NCI-H446 (cell line): Measurements from ENCODE around the gene ZNF503.
A peak's percentile ranks its signal among the peaks of the same experiment; 100 is the strongest.

Source experiments
- DNase-seq, 2 experiments: peaks; one replicate each; lab custom pipeline; 2025; lab: John Stamatoyannopoulos, UW

ZNF503 gene

GRCh38 chr10:75406462-75407223 lies 5.1 kb upstream of the ZNF503 start:
- no peak for DNase-seq

- DNase-seq = no peak
Measured at GRCh38 chr10:75405598-75406461, 4.3 kb upstream of the ZNF503 start.

- no peak for DNase-seq
Measured at GRCh38 chr10:75404815-75405597, 3.4 kb upstream of the ZNF503 start.

DNA sequence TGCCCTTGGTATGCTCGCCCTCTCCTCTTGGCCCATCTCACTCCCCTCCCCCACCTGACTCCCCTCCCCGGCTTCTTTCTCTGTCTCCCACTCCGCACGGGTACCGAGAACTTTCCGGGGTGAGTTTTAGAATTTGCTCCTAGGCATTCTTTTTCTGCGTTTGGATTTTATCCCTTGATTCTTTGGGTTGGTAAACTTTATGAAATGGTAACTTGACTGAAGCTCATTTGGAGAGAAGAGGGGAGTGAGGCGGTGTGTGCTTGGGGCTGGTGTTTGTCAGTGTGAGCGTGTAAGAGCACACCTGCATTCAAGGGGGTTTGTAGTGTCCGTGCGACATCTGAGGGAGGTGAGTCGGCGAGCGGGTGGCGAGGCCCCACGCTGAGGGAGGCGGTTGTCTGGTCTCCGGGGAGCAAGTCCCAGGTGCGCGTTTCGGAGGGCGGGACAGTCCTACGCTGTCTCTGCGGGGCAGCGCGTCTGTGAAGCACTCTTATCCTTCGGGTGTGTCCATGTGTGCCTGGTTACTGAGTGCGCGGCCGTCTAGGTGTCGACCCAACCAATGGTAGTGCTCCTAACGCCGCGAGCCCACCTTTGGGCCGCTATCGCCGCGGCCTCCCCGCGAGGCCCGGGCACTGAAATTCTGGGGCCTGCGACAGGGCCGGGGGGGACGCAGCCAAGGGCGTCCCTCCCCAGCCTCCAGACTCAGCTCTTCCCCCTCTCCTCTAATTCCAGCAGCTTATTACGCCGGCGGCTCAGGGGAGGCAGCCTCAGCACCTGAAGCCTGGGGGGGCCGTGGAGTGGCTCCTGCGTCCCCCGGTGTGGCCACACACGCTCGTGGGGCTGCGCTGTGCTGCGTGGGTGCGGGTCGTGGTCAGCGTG lies 2.6 kb upstream of the ZNF503 start:
- no peak for DNase-seq

- DNase-seq = peak in 1 of 2 experiments; percentile 18
Measured at GRCh38 chr10:75403144-75403938, 1.8 kb upstream of the ZNF503 start.

DNA sequence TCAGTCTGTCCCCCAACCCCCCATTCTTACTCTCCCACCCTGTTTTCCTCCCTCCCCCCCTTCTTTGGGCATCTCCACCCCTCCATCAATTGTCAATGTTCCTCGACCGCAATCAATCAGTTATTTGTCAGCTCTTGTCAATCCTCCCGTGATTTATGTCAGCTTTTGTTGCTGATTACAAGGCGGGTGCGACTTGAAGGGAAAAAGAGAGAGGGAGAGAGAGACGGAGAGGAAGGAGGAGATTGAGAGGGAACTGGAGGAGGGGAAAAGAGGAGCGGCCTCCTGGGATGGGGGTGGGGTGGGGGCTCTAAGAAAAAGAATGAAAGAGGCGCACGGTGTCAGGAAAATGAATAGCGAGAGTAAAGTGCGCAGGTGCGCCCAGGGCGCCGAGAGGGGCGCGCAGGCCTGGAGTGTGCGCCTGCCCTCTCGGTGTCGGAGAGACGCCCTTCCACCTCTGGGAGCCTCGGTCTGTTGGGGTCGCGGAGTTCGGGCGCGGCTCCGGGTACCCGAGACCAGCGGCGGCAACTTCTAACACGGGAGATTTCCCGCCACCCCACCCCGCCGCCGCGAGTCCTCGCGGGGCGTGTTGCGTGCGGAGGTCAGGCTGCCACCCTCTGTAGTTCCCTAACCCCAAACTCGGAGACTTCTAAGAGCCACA lies 1.1 kb upstream of the ZNF503 start:
- DNase-seq = peak in 1 of 2 experiments; percentile 67

GRCh38 chr10:75400771-75401568 lies 594 bp downstream of the ZNF503 start:
- DNase-seq = no peak

DNA sequence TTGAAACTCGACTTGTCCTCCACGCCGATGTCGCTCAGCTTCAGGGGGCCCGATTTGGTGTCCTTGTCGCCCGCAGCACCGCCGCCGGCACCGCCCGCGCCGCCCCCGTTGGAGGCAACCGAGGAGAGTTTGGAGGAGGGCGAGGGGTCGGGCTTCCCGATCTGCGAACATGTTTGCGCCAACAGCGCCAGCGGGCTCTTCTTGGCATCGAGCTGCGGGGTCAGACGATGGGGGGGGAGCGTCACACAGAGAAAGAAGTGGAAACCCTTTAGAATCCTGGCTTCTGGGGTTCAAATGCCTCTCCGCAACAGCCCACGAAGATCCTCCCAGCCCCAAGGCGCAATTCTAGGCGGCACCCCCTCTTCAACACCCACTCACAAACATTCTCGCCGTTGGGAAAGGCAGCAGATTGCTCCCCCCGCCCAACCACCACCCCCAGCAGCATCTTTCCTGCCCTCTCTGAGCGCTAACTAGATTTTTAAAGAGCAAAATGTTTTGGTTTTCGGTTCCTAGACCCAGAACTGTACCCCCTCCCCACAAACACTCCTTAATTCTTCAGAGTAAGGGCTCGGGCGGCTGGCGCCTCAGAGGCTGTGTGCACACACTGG lies 1.3 kb downstream of the ZNF503 start:
- DNase-seq = peak in 1 of 2 experiments; percentile 26

DNA sequence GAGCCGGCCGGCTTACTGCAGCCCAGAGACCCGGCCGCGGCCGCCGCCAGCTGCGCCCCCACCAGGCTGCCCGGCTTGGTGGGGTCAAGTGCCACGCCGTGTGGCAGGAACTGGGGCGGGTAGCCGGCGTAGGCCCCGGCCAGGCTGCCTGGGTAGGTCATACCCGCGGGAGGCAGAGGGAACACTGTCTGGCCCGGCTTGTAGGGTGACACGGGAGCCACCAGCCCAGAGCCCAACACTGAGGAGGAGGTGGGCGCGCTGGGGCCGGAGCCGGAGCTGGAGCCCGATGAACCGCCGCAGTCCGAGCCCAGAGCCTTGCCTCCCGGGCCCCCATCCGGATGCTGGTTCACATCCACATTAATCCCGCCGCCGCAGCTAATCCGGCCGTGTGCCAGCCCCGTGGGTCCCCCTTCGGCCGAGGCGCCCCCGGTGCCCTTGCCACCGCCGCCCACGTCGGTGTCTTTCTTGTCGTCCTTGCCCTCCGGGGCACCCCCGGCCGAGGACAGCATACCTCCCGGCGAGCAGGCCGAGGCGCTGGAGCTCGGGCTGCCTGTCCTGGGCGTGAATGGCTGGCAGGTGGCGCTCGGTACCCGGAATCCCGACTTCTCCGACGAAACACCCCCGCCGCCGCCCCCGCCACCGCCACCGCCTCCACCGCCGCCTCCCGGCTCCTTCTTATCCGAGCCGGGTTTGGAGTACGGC lies 2.0 kb downstream of the ZNF503 start:
- peak; percentile 27 to 46 for DNase-seq

- no peak for DNase-seq
Measured at GRCh38 chr10:75398692-75399460, 2.7 kb downstream of the ZNF503 start.

DNA sequence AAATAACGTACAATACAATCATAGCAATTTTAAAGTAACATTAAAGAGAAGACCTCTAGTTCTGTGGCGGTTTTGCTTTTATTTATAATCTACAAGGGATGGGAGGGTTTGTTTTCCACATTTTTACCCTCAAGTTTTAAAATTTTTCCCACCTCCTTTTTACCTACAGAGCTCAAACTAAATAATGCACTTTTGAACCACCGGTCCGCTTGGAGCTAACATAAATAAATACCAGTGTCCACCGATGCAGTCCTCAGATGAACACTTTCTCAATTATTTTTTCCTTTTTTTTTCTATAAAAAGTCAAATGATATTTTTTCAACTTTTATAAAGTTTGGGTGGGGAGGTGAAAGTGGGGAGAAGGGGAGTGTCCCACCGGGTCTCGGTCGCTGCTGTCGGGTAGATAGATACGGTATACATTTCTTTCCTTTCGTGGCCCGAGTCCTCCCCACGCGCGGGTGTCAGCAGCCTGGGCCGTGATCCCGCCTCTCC lies 3.3 kb downstream of the ZNF503 start:
- no peak for DNase-seq

- no peak for DNase-seq
Measured at GRCh38 chr10:75397496-75398199, 3.9 kb downstream of the ZNF503 start.

DNA sequence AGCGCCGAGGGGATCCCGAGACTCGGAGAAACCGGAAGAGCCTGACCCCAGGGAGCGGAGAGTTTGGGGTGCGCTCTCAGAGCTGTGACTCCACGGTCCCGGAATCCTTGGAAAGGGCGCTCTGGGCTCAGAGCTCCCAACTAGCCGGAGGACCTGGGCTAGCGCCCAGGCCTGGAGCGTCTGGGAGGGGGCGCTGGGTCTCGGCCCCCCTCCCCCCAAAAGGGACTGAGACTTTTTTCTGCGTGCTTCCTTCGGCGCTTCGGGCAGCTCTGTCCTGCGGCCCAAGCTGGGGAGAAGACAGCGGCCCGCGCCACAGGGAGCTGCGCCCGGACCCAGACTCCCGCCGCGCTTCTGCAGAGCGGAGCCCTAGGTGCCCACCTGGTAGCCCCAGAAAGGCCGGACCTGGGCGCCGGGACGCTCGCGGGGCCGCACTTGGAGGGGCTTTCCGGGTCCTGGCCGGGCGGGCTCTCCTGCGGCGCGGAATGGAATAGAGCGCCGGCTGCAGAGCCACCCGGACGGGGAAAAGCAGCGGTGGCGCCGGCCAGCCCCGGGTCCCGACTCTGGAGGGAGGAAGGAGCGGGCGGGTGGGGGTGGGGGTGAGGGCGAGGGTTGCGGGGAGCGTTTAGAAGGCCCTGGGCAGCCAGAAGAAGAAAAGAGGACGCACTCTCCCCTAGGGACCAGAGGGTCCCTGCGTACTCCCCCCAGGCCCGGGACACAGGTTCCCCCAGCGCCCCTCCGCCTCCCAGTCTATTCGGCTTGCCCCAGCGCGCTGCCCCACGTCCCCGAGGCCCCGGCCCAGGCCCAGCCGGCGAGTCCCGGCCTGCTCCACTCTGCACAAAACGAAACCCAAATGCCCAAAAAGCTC lies 4.7 kb downstream of the ZNF503 start:
- DNase-seq = no peak

- no peak for DNase-seq
Measured at GRCh38 chr10:75395932-75396630, 5.5 kb downstream of the ZNF503 start.
